NCI-H460 (cell line): ENCODE measurements around the gene NDUFS4. TPM values are rescaled to one million over a fixed set of nuclear protein-coding genes. Genes with fewer than 3 reads are reported as not detected.
"Not testable (repeated sequence)": the region's sequence is repeated elsewhere in the genome, so short reads cannot be mapped to it uniquely, and the experiment has no call there.

ENCODE experiments used
- DNase-seq: peaks from one replicate; pipeline ENCODE4 v3.0.0-alpha.2; 2016; ENCODE audit warnings: low read depth; ENCODE audit errors: extremely low read depth
- total RNA-seq: library from RNA; depleted of rRNA; stranded (reverse); fragments of >200 nt; shearing (Covaris generic); gene quantifications from 2 replicates; pipeline ENCODE4 v1.2.3, GENCODE V29; 2014; rRNA removed

The NDUFS4 gene
- total RNA-seq, 1 experiment from 2014 or later = 227 TPM

GRCh38 chr5:53649352-53649751 is 88.9 kb downstream of the NDUFS4 start:
- DNase-seq = no peak

GRCh38 chr5:53660573-53660972 is 100.1 kb downstream of the NDUFS4 start:
- DNase-seq = not testable (repeated sequence)

- DNase-seq = not testable (repeated sequence)
Measured at GRCh38 chr5:53665313-53665712, 104.9 kb downstream of the NDUFS4 start.

- no peak for DNase-seq
Measured at GRCh38 chr5:53667621-53668020, 107.2 kb downstream of the NDUFS4 start.

GRCh38 chr5:53671447-53671846 is 111.0 kb downstream of the NDUFS4 start:
- no peak for DNase-seq

GRCh38 chr5:53674121-53674520 is 113.7 kb downstream of the NDUFS4 start:
- no peak for DNase-seq

GRCh38 chr5:53677632-53678031 is 117.2 kb downstream of the NDUFS4 start:
- no peak for DNase-seq

GRCh38 chr5:53678981-53679660 is 118.7 kb downstream of the NDUFS4 start:
- DNase-seq = no peak

GRCh38 chr5:53681079-53681478 is 120.6 kb downstream of the NDUFS4 start:
- DNase-seq = no peak

GRCh38 chr5:53691014-53691413 is 130.6 kb downstream of the NDUFS4 start:
- no peak for DNase-seq

- no peak for DNase-seq
Measured at GRCh38 chr5:53694520-53695022, 134.1 kb downstream of the NDUFS4 start.

GRCh38 chr5:53710405-53710804 is 150.0 kb downstream of the NDUFS4 start:
- not testable (repeated sequence) for DNase-seq

GRCh38 chr5:53712327-53712726 is 151.9 kb downstream of the NDUFS4 start:
- DNase-seq = no peak

GRCh38 chr5:53713978-53714666 is 153.7 kb downstream of the NDUFS4 start:
- DNase-seq = no peak

GRCh38 chr5:53714667-53715010 is 154.2 kb downstream of the NDUFS4 start:
- DNase-seq = no peak

GRCh38 chr5:53726121-53726520 is 165.7 kb downstream of the NDUFS4 start:
- no peak for DNase-seq

GRCh38 chr5:53730943-53731342 is 170.5 kb downstream of the NDUFS4 start:
- no peak for DNase-seq

Other genes with a start within 250 kb of the NDUFS4 start
- 71.1 and 84.8 TPM in 2 replicates for gene FST, start 80.0 kb upstream of the NDUFS4 start, total RNA-seq